Measurements from ENCODE around the gene POU3F1. TPM values are rescaled to one million over a fixed set of nuclear protein-coding genes. Genes with fewer than 3 reads are reported as not detected.

The POU3F1 gene
- total and polyA plus RNA-seq, 2 donors (not counting 1 experiment from before 2014, with no cell fraction given), result 0.63 to 3.8 TPM

DNA sequence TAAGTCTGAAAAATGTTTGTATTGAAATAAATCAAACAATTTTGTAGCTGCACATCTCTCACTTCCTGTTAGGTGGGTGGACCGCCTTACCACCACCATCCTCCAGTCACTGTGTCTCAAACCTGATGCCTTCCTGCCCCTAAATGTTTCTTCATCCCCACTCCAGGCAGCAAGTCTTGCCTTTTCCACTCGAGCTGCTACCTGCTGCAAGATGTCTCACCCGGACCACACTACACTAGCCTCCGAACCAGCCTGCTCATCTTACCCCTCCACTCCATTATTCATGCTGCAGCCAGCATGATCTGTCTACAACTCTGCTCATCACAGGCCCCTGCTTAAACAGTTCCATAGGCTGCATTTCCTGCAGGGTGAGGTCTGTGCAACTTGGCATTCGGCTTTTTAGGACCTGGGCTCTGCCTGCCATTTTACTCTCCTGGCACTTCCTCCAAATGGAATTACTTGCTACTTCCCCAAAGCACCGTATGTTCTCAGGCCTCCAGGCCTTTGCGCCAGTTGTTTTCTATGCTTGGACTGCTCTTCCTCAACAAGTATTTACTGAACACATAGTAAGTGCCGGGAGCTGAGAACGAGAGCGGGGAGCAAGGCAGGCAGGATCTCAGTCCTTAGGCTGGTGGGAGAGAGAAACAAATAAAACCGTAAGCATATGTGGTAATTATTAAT is 51.6 kb downstream of the POU3F1 start:
- Histone ChIP-seq H2AFZ (ENCODE audit: insufficient read depth, low read depth, low read length, poor library complexity, severe bottlenecking) (peak overlapping the region; percentile 83), H3K36me3 (replicated peaks in 1 of 2; ENCODE audit: control extremely low read depth in 1 of 2, control insufficient read depth in 1 of 2, extremely low read depth in 1 of 2, insufficient read depth in 2 of 2, low read length in 1 of 2) (no peaks in the 10 kb centered on the region), H3K79me2 (ENCODE audit: control insufficient read depth, insufficient read depth, low read length) (no peaks in the 10 kb centered on the region), H3K27me3 (replicated peaks in 1 of 4; ENCODE audit: control extremely low read depth in 1 of 4, control insufficient read depth in 3 of 4, insufficient read depth in 4 of 4, low read length in 3 of 4) (no peaks in the 10 kb centered on the region), H3K4me1 (ENCODE audit: control insufficient read depth in 2 of 2, insufficient read depth in 2 of 2, low read length in 2 of 2) (peaks cover 9 to 20% of the 10 kb centered on the region in 2 donors), H3K4me2 (replicated peaks; ENCODE audit: low read depth, low read length, poor library complexity, severe bottlenecking) (peak overlapping the region; percentile 77), H3K4me3 (ENCODE audit: control extremely low read depth in 1 of 5, extremely low read depth in 1 of 5, insufficient read depth in 1 of 5, low read depth in 2 of 5, low read length in 4 of 5) (peak overlapping the region in 4 of 5 experiments; percentile 52 to 74 (median 57)), H4K20me1 (ENCODE audit: control insufficient read depth, insufficient read depth, low read length, poor library complexity, severe bottlenecking) (no peaks in the 10 kb centered on the region), H3K27ac (ENCODE audit: low read length in 2 of 2) (peak overlapping the region in 1 of 2 donors; percentile 33), H3K9ac (ENCODE audit: low read length) (peak overlapping the region; percentile 51), H3K9me3 (ENCODE audit: control extremely low read depth in 1 of 3, control insufficient read depth in 2 of 3, insufficient read depth in 1 of 3, low read length in 2 of 3) (no peaks in the 10 kb centered on the region)
- intact Hi-C loops (cut with micrococcal nuclease), result loop anchor here (10.0 kb wide), 1 partner anchor 480 kb away; no protein-coding TSS in a partner anchor
- no peaks in the 10 kb centered on the region for H3K9me3 Mint-ChIP-seq (ENCODE audit: insufficient read depth)
- WGBS (ENCODE audit: insufficient coverage), result 82% methylated on average over 5 of the region's 11 CpGs
- peak overlapping the region; percentile 7 for H3K27ac Mint-ChIP-seq
- ATAC-seq (ENCODE audit: low read depth) (no peak), DNase-seq (no peak)
- H3K4me3 Mint-ChIP-seq, result peak overlapping the region; percentile 84
- TF ChIP-seq, protein P1, sequence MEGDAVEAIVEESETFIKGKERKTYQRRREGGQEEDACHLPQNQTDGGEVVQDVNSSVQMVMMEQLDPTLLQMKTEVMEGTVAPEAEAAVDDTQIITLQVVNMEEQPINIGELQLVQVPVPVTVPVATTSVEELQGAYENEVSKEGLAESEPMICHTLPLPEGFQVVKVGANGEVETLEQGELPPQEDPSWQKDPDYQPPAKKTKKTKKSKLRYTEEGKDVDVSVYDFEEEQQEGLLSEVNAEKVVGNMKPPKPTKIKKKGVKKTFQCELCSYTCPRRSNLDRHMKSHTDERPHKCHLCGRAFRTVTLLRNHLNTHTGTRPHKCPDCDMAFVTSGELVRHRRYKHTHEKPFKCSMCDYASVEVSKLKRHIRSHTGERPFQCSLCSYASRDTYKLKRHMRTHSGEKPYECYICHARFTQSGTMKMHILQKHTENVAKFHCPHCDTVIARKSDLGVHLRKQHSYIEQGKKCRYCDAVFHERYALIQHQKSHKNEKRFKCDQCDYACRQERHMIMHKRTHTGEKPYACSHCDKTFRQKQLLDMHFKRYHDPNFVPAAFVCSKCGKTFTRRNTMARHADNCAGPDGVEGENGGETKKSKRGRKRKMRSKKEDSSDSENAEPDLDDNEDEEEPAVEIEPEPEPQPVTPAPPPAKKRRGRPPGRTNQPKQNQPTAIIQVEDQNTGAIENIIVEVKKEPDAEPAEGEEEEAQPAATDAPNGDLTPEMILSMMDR (IDR thresholded peaks at IDR 0.05), result no peak
- no peak for TF ChIP-seq EZH2 (IDR thresholded peaks at IDR 0.05; ENCODE audit: borderline replicate concordance, insufficient read depth, low read depth, low read length, poor library complexity, severe bottlenecking)
- CTCF ChIA-PET, result interaction anchor here (0.6 to 1.3 kb wide), 2 partner anchors 9 to 136 kb away, joined by 3 to 4 read pairs; partner anchors contain the start of gene MTF1
- H3K27me3 Mint-ChIP-seq, result no peaks in the 10 kb centered on the region
- peaks cover 18% of the 10 kb centered on the region for H3K4me1 Mint-ChIP-seq
- POLR2A ChIA-PET, result interaction anchor here (0.6 to 1.0 kb wide), 2 partner anchors 18 to 21 kb away, joined by 3 to 9 read pairs; no protein-coding TSS in a partner anchor

Small RNAs within 50 kb of the gene (small RNA-seq; reads per million reads assigned to genes)
- not detected for gene MIR3659 (ENCODE audit: insufficient read length, low read depth, low replicate concordance)

Other genes with a start within 250 kb of the POU3F1 start
- gene C1orf122, start 239.0 kb downstream of the POU3F1 start, total RNA-seq, result 15.7 and 16.9 TPM in 2 replicates
- 10.7 and 15.7 TPM in 2 replicates for gene C1orf122, start 239.0 kb downstream of the POU3F1 start, polyA plus RNA-seq
- gene YRDC, start 238.6 kb downstream of the POU3F1 start, total RNA-seq, result 12.5 and 14.0 TPM in 2 replicates
- 16.7 and 17.1 TPM in 2 replicates for gene YRDC, start 238.6 kb downstream of the POU3F1 start, polyA plus RNA-seq
- 34.6 and 36.7 TPM in 2 replicates for gene MTF1, start 187.2 kb downstream of the POU3F1 start, total RNA-seq
- gene MTF1, start 187.2 kb downstream of the POU3F1 start, polyA plus RNA-seq, result 5.2 and 6.2 TPM in 2 replicates
- 63.3 and 66.9 TPM in 2 replicates for gene INPP5B, start 99.7 kb downstream of the POU3F1 start, total RNA-seq
- 27.9 and 45.4 TPM in 2 replicates for gene INPP5B, start 99.7 kb downstream of the POU3F1 start, polyA plus RNA-seq
- gene SF3A3, start 56.8 kb downstream of the POU3F1 start, total RNA-seq, result 65.2 and 66.7 TPM in 2 replicates
- gene SF3A3, start 56.8 kb downstream of the POU3F1 start, polyA plus RNA-seq, result 18.4 and 20.2 TPM in 2 replicates
- 2.2 TPM in 2 replicates for gene FHL3, start 41.3 kb downstream of the POU3F1 start, total RNA-seq
- gene FHL3, start 41.3 kb downstream of the POU3F1 start, polyA plus RNA-seq, result 0.15 and 0.94 TPM in 2 replicates
- 16.4 and 16.8 TPM in 2 replicates for gene UTP11, start 34.1 kb downstream of the POU3F1 start, total RNA-seq
- 6.0 and 10.4 TPM in 2 replicates for gene UTP11, start 34.1 kb downstream of the POU3F1 start, polyA plus RNA-seq

Data from B cell (primary cell).